ENCODE data around the gene KLK14.

Gene KLK14

DNA sequence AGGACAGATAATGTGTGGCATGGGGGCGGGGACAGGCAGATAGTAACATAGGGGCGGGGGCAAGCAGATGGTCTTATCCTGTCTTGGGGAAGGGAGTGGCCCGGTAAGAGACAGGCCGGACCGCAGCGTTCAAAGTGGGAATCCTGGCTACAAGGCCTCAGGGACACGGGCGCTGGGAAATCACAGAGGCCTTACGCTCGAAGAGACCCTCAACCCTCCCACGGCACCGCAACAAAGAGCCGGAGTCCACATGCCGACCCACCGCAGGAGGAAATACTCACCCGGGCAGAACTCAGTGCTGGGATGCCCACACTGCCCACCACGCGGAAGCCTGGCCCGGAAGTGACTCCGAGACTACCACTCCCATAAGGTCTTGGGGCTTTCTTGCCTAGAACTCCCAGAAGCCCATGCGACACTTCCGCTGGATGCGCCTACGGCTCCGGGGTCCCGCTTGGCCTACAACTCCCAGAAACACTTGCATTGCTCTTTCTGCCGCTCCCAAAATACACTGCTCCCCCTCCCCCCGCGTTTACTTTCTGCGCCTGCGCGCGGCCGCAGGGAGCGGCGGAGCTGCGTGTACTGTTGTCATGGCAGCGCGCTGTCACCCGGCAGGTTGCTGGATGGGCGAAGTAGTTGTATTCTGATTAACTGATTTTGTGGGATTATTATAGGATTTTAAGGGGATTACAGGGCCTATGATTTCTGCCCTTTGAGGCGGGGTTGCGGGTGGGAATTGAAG is 25.5 kb upstream of the KLK14 start, which contains the start of gene CTU1:
Gene CTU1, minus strand, starts transcription at position 344 of the 739 bp plus-strand sequence. CDS start 3,840 bp downstream, outside the sequence.
- DNase-seq: peak; percentile 99

DNA sequence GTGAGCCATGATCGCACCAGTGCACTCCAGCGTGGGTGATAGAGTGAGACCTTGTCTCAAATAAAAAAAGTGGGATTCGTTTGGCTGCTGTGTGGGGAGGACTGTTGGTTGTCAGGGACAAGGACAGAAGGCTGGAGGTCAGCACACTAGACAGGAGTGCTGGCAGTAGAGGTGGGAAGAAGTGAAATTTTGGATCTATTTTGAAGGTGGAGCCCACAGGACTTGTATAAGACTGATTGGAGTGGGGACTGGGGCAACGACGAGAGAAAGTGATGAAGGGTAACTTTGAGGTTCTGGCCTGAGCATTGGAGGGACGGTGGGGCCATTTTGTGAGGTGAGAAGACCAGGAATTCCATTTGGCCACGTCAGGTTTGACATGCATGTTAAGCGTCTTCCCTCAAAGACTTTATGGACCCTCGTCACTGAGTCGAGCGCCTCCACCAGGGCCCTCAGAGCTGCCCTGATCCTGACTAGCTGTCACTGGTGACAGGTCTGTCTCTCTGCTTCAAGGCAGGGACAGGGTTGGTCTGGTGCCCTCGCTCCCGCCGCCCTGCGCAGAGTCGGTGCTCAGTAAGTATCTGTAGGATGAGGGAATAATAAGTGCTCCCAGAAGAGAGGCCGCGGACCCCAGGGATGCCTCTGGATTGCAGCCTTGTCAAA is 24.8 kb upstream of the KLK14 start:
- DNase-seq: peak; percentile 9

DNA sequence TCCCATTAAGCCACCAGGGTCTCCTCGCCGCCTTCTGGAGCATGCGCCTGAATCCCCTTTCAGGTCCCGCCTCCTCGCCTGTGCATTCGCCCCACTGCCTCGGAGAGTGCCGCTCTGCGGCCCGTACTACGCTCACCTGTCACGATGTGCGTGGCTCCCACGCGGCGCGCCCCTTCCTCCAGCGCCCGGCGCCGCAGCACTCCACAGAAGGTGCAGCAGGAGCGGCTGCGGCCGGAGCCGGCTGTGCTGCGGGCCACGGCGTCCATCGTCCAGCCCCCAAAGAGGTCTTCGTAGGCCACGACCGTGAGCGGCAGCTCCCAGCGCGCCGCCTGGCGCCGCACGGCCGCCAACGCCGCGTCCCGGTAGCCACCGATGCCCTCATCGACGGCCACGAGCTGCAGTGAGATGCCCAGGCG is 21.2 kb upstream of the KLK14 start:
- no peak for DNase-seq

DNA sequence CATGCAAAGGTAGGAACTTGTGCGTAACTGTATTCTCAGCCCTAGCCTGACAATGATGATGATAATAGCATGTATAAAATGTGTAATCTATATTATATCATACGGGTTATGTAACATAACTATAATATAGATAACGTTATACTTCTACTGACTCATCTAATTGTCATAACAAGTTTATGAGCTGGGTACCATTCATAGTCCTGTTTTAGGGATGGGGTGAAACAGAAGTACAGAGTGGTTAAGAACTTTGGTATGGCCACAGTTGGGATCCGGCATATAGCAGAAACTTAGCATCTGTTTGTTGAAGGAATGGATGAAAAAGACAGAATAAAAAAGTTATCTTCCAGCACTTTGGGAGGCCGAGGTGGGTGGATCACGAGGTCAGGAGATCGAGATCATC is 20.3 kb upstream of the KLK14 start:
- DNase-seq: no peak

DNA sequence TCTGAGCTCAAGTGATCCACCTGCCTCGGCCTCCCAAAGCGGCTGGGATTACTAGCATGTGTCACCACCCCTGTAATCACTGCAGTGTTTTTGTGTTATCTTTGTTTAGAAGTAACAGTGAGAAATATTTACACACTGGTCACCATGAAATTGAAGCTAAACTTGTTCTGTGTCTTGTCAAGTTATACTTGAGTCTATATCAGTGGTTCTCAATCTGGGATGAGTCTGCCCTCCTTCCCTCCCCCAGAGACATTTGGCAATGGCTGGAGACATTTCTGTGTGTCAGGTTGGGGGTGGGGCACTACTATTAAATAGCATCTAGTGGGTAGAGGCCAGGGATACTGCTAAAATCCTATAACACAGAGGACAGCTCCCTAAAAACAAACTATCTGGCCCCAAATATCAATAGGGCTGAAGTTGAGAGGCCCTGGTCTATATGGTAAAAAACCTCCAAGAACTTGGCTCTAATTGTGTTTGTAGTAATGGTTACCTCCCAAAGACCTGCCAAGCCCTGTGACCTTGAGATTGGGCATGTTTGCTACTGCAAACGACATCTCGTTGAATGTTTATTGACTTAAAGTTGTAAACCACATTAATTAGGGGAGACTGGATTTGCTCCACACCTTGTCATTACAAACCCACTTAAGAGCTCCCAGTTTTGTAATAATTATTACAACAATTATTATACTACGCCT is 18.6 kb upstream of the KLK14 start:
- no peak for DNase-seq

DNA sequence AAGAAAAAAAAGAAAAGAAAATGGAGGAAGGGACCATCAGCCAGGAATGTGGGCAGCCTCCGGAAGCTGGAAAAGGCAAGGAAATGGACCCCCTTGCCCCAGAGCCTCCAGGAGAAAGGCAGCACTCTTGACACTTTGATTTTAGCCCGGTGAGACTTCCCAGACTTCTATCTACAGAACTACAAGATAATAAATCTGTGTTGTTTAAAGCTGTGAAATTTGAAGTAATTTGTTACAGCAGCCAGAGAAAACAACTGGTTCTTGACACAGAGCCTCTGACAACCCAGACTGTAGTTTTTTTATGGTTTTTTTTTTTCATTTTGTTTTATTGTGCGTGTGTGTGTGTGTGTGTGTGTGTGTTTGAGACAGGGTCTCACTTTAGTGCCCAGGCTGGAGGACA is 17.9 kb upstream of the KLK14 start:
- no peak for DNase-seq

DNA sequence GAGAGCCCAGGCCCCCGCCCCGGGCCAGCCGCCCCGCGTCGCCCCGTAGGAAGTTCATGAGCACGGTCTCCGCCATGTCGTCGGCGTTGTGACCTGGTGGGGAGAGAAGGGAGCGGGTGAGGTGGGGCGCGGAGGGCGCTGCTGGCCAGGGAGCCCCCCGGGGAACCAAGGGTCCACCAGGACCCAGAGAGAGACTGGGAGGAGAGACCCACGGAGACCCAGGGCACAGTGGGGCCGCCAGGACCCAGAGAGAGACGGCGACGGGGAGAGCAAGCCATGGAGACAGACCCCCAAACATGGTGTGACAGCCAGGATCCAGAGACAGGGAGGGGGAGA is 16.3 kb upstream of the KLK14 start:
- DNase-seq: no peak

DNA sequence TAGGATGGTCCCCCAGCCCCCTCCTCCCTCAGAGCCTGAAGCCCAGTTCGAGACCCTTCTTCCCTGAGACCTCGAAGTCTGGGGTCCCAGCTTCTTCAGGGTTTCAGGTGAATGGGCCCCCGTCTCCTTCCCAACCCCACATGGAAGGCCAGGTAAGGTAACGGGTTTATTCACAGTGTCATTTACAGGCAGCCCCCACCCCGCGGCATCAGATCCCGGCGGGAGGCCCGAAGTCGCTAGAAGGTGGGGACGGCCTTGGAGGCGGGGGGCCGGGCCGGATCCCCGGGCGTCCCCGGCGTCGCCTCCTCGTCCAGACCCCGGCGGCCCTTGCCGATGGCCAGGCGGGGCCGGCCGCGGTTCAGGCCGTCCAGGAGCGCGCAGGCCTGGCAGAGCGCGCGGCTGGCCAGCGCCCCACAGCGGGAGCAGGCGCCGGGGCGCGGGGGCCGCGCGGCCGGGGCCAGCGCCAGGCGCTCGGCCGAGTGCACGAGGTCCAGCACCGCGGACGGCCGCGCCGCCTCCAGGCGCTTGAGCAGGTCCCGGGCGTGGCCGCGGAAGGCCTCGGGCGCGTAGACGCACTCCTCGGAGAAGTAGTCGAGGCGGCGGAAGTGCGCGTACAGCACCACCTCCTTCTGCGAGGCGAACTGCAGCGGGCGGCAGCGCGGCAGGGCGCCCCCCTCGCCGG is 15.8 kb upstream of the KLK14 start:
- peak; percentile 51 for DNase-seq

DNA sequence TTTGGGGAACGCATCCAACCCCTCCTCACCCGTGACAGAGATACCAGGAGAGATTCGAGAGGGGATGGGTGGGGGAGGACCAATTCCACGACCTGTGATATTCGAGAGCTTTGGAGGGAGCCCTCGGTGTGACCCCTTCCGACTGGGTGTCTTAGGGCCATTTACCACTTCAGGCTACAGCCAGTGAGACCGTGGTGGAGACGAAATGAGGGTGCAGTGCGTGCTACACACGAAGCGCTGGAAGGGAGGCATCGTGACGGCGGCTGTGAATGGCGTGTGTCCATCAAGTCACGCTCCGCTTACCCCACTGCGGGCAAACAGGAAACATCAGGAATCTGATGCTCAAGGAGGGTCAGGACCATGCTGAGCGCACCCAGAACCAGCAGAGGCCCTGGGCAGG is 15.1 kb upstream of the KLK14 start:
- DNase-seq: no peak

DNA sequence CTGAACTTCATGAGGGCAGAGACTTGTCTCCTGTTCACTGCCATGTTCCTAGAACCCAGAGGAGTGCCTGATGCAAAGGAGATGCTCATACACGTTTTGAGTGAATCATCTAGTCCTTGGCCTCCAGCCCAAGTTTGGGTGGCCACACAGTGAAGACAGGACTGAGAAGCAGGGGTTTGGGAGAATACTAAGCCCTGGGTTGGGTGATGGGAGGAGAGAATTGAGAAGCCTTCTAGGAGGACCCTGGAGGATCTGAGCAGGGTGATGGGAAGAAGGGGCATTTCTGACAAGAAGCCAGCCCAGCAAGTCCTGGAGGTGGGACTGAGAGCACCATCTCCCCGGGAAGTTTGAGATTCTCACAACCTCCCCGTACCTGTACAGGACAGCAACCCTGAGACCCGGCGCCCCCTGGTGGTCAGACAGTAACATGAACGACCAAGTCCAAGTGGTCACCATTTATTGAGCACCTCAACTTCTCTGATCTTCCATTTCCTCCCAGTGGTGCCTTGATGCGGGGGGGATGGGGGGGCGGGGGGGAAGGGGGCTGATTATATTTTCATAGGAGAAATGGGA is 14.6 kb upstream of the KLK14 start:
- DNase-seq: peak; percentile 66

DNA sequence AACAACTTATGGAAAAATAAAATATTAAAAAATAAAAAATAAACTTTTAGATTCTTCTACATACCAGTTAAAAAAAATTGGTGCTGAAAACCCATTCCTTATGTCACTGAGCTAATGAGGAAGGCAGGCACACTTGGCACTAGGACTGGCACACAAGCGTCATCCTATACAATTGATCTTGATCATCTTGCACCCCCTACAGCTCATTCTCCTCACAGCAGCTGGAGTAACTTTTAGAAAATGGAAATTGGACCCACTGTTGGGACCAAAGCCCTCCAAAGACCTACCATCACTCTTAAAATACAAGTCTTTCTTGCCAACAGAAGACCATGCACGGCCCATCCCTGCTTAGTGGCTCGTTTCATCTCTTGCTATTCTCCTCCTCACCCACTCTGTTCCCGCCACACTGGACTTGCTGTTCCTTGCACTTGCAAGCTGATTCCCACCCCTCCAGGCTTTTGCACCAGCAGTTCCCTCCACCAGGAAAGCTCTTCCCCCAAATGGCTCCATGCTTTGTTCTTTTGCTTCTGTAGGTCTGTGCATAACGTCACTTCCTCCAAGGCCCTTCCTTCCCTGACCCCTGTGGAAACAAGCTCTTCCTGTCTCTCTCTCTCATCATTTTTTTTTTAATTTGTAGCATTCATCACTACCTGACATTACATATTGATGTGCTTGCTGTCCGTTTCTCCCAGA is 13.9 kb upstream of the KLK14 start:
- DNase-seq: no peak

DNA sequence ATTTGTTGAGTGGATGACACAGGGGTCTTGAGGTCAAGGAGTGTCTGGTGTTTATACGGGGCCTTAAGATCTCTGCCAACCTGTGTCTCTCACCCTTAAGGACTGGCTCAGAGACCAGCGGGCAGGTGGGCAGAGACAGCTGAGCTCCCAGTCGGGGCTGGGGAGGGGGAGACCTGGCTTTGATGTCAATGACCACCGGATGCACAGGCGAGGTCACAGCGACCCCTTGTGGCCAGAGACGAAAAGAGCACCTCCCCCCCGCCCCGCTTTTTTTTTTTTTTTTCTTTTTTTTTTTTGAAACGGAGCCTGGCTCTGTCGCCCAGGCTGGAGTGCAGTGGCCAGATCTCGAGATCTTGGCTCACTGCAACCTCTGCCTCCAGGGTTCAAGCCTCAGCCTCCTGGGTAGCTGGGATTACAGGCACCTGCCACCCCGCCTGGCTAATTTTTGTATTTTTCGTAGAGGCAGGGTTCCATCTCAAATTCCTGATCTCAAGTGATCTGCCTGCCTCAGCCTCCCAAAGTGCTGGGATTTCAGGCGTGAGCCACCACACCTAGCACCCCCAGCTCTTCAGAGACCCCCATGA is 12.1 kb upstream of the KLK14 start:
- peak; percentile 22 for DNase-seq

DNA sequence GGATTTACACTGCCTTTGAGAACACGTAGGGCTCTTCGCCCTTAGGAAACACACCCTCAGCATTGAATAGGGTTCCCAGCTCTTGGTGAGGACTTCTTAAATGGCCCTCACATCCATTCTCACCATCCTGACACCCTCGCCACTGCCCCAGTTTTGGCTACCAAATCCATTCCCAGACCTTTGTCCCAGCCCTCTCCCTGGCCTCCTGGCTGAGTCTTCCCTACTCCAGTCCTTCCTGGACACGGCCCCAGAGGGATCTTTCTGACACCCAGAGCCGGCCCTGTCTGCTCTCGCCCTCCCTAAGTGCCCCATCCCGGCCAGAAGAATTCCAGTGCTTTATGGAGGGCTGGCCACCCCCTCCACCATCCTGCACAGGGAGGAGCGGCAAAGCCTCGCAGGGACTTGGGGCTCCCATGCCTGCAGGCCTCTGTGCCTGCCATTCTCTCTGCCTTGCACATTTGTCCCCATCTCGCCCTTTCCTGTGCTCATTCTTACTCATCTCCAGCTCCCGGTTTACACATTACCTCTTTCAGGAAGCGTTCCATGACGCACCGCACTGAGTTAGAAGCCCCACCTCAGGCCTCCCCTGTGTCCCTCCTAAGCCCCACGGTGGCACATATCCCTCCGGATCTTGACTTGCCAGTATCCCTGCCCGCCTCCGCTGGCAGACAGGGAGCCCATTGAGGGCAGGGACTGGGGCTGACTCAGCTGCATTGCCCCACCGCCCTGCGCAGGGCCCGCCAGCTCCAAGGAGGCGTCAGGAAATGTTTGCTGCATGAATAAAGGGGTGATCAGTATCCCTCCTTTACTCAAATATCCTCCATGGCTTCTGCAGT is 11.0 kb upstream of the KLK14 start:
- no peak for DNase-seq

DNA sequence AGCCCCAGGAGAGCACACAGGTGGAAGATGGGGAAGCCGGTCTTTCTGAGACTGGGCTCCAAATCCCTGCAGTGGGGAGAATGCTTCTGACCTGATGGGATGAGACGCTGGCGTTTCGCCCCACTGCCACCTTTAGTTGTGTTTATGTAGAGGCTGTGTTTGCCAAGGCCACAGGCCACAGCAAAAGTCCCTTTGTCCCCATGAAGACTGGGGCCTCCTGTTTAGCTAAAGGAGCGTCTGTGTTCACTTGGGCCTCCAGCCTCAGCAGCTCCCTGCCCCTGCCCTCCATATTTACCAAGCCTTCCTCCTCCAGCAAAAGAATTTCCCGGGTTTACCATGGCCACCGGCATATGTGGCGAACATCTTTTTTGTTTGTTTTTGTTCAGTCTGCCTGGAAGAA is 10.4 kb upstream of the KLK14 start:
- DNase-seq: no peak

DNA sequence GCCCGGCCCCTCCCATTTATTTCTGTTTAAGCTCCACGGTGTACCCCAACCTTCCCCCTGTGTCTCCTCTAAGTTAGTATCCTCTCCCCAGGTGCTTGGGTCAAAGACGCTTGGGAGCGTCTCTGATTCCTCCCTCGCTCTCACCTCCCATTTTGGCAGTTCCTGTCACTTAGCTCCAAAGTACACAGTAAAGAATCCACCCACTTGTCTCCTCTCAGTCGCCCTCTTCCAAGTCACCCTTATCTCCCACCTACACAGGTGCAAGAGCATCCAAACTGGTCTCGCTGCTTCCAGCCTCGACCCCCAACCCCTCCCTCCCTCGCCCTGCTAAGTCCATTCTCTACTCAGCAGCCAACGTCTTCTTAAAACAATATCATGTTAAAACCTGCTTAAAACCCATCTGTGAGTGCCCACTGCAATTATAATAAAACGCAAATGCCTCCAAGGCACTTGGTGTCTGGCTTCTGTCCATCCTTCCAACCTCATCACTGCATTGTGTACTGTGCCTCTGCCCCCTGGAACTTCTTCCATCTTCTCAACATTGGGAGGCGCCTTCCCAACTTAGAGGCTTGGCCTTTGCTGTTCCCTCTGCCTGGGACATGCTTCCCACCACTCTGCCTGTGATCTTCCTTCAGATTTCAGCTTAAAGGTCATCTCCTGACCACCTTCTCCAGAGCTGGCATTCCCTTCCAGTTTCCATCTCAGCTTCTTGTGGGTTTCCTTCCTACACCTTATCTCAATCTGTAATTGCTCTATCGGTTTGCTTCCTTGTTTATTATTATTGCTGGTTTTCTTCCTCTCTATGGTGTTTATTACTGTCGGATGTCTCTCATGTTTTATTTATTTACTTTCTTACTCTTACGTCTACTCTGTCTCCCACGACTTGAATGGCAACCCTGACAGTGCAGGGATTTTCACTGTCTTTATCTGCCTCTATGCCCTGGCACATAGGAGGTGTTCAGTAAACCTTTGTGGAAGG is 9.5 kb upstream of the KLK14 start:
- no peak for DNase-seq

DNA sequence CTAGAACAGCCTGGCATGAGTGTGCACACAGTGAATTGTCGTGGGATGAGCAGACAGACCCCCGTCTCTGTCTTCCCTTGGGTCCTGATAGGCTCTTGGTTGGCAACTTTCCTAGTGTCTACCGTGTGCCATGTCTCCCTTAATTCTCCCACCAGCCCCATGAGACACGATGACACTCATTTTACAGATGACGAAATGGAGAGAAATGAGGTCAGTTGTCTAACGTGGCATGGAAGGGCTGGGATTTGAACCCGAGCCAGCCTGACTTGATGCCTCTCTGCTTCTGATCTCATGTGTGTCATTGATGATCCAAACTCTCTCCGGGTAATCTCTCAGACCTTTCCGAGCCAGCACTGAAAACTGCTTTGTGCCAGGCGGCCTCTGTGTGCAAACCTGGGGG is 8.4 kb upstream of the KLK14 start:
- DNase-seq: no peak

DNA sequence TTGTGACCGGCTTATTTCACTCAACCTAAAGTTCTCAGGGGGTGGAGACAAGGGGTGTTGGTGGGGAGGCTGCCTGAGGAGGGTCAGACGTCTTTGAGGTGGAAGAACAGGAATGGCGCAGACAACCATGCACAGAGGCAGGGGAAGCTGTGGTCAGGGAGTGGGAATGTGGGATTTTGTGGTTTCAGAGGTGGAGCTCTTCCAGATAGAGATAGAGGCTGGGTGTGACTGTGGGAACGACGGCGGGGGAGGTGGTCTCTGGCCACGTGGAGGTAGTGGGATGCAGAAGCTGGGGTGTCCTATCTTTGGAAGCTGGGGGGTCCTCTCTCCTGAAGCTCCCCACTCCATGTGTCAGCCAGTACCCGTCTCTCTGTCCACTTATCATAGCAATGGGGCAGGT is 7.8 kb upstream of the KLK14 start:
- DNase-seq: no peak

DNA sequence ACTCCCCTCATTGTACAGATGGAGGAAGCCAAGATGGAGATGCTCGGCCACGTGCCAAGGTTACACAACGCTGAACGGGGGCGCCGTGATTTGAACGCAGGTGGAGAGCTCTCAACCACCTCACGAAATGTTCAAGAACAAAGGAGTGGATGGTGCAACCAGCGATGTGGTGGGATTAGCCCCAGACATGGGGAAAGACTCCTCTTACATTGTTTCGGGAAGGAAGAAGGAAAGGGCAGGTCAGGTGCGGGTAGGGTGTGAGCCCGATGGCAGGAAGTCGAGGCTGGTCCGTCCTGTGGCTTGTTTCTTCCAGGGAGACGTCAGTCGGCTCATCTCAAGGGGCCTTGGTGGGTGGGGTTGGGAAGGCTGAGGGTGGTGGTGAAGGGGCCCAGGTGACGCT is 7.1 kb upstream of the KLK14 start:
- DNase-seq: no peak

DNA sequence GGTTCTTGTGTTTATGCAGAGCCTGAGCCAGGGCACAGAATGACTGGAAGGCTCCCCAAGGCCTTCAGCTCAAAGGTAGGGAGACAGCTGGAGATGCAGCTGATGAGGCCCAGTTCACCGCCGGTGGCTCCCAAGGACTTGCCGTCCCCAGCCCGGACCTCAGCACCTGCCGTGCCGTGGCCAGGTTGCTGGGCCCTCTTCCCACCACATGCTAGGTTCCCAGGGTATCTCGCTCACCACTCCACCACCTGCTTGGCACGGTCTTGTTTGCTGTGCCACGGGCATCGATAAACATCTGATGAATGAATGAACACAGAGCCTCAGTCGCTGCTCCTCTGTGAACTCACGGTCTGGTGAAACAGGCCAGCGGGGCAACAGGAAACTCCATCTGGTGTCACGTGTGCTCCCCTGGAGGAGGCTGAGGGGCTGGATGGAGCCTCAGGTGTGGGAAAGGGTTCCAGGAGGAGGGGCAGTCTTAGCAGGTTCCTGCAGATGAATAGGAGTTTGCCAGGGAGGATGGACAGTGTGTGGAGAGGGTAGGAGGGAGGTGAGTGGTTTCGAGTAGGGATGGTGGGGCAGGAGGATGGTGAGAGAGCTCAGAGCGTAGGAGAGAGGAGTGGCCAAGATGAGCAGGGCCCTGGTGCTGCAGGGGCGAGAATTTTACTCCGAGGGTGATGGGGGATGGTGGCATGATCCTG is 3.6 kb upstream of the KLK14 start:
- DNase-seq: no peak
